SHP77 treated with DMSO at 0.1 percent for 48 hours (cell line): ENCODE data around the gene PDE6C.

ENCODE experiments used
- DNase-seq: peaks from one replicate; lab custom pipeline; 2025; lab: John Stamatoyannopoulos, UW

The PDE6C gene

DNA sequence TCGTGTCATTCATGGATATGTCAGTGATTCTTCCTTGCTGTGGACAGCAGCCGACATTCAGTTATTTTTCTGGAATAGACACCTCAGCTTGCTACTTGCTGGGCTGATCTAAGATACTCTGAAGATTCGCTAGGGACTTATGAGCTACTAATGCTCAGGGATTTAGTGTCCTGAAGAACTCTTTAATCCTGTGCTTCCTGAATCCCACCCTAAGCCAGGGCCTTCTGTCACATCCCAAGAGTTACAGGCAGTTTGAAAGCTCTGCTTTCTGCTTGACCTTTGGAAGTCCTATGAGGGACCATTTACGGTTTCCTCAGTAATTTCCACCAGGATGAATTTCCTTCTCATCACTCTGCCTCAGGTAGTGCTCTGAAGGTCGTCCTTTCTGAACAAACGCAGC lies at the start of gene PDE6C:
PDE6C (plus strand) TSS at position 227 of the 400 bp plus-strand sequence. CDS start 189 bp downstream, outside the sequence.
- no peak for DNase-seq

DNA sequence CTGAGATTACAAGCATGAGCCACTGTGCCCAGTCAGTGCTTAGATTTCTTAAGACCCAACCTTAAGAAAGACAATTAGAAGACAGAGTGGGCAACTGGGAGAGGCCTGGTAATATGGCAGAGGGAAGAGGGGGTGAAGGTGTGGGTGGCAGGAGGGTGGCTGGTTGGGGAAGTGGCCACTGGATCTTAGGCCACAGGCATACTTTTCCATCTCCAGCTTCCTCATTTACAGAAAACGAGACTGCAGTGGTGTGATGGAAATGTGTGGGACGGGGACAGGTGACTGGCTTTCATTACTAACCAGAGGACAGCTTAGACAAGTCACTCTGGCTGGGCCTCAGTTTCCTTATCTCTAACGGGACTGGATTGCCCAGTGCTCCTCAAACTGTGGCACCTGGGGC lies 46.9 kb upstream of the PDE6C start:
- DNase-seq = no peak

DNA sequence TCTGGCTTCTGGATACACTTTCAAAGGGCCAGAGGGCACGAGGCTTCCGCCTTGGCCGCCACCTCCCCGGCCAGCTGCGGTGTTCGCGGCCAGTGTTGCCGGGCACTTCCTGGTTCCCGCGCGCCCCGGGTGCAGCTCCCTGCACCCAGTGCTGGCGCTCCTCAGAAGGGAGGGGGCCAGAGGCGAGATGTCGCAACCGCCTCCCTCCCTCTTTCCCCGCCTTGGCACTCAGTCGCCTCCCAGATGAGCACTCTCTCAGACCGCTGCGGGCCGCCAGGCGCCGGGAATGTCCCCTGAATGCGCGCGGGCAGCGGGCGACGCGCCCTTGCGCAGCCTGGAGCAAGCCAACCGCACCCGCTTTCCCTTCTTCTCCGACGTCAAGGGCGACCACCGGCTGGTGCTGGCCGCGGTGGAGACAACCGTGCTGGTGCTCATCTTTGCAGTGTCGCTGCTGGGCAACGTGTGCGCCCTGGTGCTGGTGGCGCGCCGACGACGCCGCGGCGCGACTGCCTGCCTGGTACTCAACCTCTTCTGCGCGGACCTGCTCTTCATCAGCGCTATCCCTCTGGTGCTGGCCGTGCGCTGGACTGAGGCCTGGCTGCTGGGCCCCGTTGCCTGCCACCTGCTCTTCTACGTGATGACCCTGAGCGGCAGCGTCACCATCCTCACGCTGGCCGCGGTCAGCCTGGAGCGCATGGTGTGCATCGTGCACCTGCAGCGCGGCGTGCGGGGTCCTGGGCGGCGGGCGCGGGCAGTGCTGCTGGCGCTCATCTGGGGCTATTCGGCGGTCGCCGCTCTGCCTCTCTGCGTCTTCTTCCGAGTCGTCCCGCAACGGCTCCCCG lies 45.7 kb upstream of the PDE6C start, which contains the start of gene FFAR4:
FFAR4 (plus strand) TSS at position 231 of the 842 bp plus-strand sequence; CDS start at position 287, 56 bp downstream.
- no peak for DNase-seq

GRCh38 chr10:93567277-93568104 lies 44.8 kb upstream of the PDE6C start:
- DNase-seq = no peak

- no peak for DNase-seq
These were observed 44.3 kb upstream of the PDE6C start for GRCh38 chr10:93568105-93568390.

GRCh38 chr10:93570383-93570782 lies 42.0 kb upstream of the PDE6C start:
- no peak for DNase-seq

DNA sequence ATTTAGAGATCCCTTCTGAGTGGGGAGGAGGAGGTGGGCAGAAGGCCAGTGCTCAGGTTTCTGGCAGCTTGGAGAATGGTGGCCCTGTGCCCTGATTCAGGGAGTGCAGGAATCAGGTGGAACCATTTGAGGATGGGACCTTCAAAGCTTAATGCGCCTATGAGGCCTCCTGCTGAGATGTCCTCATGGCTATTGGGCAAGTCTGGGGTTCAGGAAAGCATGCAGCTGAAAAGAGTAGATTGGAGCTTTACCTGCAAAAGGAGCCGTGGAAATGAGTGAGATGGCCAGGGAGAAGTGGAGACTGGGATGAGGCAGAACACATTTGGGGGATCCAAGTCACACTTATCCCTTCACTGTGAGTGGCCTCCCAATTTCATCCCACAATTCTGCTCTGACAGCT lies 39.7 kb upstream of the PDE6C start:
- no peak for DNase-seq

GRCh38 chr10:93573051-93573909 lies 39.1 kb upstream of the PDE6C start:
- no peak for DNase-seq

DNA sequence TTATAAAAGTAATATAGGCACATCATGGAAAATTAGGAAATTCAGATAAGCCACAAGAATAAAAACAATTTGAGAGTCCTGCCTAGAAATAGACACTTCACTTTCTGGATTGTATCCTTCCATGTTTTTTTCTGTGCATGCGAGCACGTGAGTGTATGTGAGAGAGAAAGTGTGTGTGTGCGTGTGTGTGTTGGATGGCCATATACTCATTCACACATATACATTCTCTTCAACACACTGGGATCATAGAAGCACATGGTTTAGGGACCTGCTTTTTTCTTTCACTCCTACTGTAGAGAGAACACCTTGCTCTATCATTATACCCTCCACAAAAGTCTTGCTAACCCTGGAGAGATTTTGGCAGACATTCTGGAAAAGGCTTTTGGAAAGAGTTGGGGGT lies 38.4 kb upstream of the PDE6C start:
- DNase-seq = no peak

DNA sequence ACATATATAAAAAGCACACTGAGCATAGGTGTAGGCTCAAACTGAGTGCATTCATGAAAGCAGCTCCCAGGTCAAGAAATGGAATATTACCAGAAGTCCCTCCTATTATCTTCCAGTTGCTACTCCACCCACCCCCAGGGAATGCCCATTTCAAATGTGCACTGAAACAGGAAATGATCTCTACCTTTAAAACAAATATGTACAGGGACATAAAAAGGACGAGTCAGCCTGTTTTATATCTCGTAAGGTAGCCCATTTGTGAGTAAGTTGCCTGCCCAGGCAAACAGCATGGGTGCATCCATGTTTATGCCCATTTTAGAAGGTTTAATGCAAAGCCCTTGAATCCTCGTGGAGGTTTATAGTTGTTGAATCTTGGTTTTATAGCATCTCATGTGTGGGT lies 35.4 kb upstream of the PDE6C start:
- DNase-seq = no peak

DNA sequence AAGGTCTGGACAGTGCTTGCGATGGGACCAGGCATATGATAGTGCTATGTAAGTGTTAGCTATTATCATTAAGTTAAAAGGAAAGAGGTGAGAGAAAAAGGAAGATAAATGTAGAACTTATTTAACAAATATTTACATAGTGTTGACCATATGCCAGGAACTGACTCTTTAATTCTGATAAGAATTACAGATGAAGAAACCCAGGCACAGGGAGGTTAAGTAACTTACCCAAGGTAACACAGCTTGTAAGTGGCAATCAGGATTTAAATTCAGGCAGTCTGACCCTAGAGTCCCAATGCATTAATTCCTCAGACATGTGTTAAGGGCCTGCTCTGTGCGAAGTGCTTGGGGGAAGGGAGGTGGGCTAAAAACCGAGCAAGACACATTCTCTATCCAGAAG lies 34.8 kb upstream of the PDE6C start:
- no peak for DNase-seq

- no peak for DNase-seq
These were observed 33.2 kb upstream of the PDE6C start for GRCh38 chr10:93579089-93579488.

GRCh38 chr10:93579985-93580711 lies 32.2 kb upstream of the PDE6C start:
- no peak for DNase-seq

GRCh38 chr10:93580828-93581227 lies 31.5 kb upstream of the PDE6C start:
- DNase-seq = no peak

- no peak for DNase-seq
These were observed 27.9 kb upstream of the PDE6C start for GRCh38 chr10:93584445-93584844.

DNA sequence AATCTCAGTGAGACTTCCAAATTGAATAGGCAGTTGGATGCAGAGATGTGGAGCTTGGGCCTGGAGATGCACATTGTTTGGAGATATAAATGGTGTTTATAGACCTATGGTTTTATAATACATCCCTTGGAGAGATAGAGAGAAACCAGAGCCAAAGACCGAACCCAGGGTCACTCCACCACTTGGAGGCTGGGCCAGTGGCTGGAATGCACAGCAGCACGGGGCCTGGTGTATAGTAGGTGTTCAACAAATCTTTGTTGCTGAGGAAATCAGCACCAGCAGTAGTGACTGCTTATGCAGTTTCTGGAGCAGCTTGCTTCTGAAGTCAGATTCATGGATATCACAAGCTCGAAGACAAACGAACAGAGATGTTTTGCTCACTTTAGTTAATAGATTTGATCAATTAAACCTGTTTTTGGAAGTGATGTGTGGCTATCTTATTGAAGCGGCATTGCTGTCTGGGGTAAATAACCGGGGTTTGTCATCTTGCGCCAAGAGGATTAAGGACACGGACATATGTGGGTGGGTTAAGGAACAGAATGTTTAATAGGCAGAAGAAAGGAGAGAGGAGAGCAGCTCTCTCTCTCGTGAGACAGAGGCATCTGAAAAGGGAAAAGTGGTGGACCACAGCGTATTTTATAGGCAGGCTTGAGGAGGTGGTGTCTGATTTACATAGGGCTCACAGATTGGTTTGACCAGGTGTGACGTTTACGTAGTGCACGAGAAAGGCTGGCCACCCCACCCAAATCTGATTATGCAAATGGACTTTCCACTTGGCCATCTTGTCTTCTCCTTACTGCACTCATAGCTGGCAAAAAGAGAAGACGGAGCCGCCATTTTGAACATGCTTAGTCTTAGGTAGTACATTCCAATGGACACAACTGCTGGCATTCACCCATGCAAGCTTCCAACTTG lies 22.4 kb upstream of the PDE6C start:
- DNase-seq = no peak

DNA sequence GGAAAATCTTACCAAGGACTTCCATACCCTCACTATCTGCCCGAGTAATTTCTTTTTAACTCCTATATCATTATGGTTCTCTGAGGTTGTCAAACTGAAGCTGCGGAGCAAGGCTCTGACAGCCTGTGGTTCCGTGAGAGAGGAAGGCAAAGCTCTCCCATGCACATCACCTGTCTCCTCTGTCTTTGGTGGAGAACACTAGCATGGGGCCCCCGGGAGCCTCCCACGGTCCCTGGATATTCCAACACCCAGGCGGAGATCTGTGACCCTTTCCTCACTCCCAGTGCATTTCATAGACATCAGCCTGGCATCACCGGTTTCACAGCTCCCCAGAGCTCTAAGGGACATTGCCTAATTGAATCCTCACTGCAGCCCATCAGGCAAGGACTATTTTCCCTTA lies 21.7 kb upstream of the PDE6C start:
- no peak for DNase-seq

GRCh38 chr10:93591065-93591808 lies 21.1 kb upstream of the PDE6C start:
- DNase-seq = no peak

DNA sequence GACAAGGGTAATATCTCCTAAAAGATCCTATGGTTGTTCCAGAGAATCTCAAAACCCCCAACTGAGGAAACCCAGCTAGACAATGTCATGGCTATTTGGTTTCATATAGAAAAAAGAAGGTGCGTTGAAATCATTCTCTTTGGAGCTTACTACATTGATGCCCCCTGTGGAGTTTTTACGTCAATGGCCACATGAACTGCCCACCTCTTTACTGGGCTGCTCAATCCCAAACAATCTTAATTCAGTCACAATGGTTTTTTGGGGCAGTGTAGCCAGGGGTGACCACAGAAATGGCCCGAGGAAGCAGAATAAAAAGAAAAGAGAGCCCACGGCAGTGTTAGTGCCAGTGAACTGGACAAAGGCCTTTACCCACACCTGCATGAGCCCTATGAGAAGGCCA lies 19.1 kb upstream of the PDE6C start:
- DNase-seq = no peak

- DNase-seq = no peak
These were observed 18.6 kb upstream of the PDE6C start for GRCh38 chr10:93593749-93594148.
